HEK293T (cell line): ENCODE measurements around the gene SETBP1.

ENCODE experiments used
- ARNT ChIP-seq: fragments of 450-650 bp; IDR thresholded peaks from 2 replicates; pipeline ENCODE4 v1.6.1; 2017; ENCODE audit warnings: mild to moderate bottlenecking
- BHLHE40 ChIP-seq: fragments of 450-650 bp; IDR thresholded peaks from 2 replicates; pipeline ENCODE4 v1.6.1; 2016; ENCODE audit warnings: mild to moderate bottlenecking, moderate library complexity, borderline replicate concordance
- CTBP1 ChIP-seq: fragments of 450-650 bp; IDR thresholded peaks from 2 replicates; pipeline ENCODE4 v1.6.1; 2016; ENCODE audit warnings: borderline replicate concordance
- FOXK2 ChIP-seq: fragments of 450-650 bp; IDR thresholded peaks from 2 replicates; pipeline ENCODE4 v1.6.1; 2016; ENCODE audit warnings: mild to moderate bottlenecking
- FOXM1 ChIP-seq: fragments of 450-650 bp; IDR thresholded peaks from 2 replicates; pipeline ENCODE4 v1.6.1; 2017; ENCODE audit warnings: mild to moderate bottlenecking, borderline replicate concordance
- LEF1 ChIP-seq: fragments of 450-650 bp; IDR thresholded peaks from 2 replicates; pipeline ENCODE4 v1.6.1; 2017; ENCODE audit warnings: mild to moderate bottlenecking, borderline replicate concordance
- NFRKB ChIP-seq: fragments of 450-650 bp; IDR thresholded peaks from 2 replicates; pipeline ENCODE4 v1.6.1; 2016; ENCODE audit warnings: mild to moderate bottlenecking, moderate library complexity
- SP1 ChIP-seq: fragments of 450-650 bp; IDR thresholded peaks from 2 replicates; pipeline ENCODE4 v1.6.1; 2017
- TARDBP ChIP-seq: fragments of 450-650 bp; IDR thresholded peaks from 2 replicates; pipeline ENCODE4 v1.6.1; 2016

DNA sequence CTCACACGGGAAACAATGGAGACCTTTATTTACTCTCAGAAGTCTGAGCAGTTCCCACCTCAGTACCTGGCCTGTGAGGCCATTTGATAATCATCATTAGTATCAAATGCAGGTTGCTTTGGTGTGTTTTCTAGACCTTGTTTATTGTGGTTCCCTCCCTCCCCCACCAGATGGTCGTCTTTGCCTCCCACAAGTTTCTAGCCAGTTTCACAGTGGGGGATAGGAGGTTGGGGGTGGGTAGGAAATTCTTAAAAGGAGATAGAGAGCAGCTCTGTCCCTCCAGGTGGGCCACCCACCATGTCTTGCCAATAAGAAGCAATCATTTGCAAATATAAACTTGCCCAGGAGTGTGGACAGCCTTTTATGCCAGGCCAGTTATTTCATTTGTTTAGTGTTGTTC, 31.3 kb downstream of the SETBP1 start:
- TF ChIP-seq NFRKB (no peak), LEF1 (no peak), FOXK2 (no peak), SP1 (no peak), ARNT (no peak), BHLHE40 (no peak), FOXM1 (no peak), CTBP1 (no peak), TARDBP (no peak)
